Measurements from ENCODE around the gene CKS1B.

DNA sequence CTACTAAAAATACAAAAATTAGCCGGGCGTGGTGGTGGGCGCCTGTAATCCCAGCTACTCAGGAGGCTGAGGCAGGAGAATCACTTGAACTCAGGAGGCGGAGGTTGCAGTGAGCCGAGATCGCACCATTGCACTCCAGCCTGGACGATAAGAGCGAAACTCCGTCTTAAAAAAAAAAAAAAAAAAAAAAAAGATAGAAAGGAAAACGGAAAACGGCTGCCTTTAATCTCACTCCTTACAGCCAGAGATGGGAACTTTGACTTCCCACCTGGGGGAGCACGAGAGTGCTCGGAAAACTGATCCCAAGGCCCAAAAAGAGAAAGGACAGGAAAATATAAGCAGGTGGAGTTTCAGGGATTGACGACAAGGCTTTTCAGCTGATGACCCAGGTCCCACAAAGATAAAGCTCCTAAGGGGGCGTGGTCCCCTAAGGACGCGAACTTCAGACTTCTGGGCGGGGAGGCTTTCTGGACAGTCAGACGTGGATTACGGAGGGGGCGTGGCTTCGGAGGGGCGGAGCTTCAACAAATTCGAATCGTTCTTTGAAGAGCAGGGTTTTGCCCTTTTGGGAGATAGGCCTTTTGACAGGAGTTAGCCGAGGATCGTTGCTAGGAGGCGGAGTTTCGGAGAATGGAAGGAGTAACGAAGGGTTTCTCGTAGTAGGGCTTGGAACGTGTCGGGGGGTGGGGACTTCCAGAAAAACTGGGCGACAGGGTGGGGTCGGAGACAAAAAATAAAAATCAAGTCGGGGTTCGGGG is 958 bp upstream of the CKS1B start:
- TF ChIP-seq CTCF (IDR thresholded peaks at IDR 0.05) (peak in 1 of 7 experiments; percentile 31), EP300 (IDR thresholded peaks at IDR 0.05) (no peak), POLR2A (IDR thresholded peaks at IDR 0.05) (no peak), POLR2AphosphoS5 (IDR thresholded peaks at IDR 0.05) (peak; percentile 51 to 88 (median 88))
